22Rv1 (cell line): Measurements from ENCODE around the gene RLN2.

ENCODE experiments used
- ZFX ChIP-seq: fragments of 450-650 bp; IDR thresholded peaks from 2 replicates; pipeline ENCODE4 v1.6.1; 2017; ENCODE audit warnings: antibody characterized with exemption, borderline replicate concordance
- TF ChIP-seq, protein P1 (sequence below): fragments of 450-650 bp; IDR thresholded peaks from 2 replicates; pipeline ENCODE4 v1.5.1; 2017; ENCODE audit warnings: mild to moderate bottlenecking

DNA sequence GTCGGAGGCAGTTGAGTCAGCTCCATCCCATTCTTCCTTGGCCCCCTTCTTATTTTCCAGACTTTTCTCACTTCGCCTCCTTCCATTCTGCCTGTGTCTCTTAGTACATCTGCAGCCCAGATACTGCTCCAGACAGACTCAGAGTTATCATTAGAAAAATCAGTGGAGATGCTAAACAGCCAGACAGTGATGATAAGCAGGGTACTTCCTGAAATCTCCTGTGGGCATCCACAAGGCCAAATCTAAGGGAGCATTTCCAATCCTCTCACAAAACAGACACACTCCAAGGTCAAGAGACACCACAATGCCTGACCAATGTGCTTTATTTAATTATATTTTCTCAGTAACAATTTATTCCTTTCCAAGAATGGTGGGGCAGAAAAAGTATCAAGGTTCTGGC lies 49.7 kb upstream of the RLN2 start:
- TF ChIP-seq, protein P1, sequence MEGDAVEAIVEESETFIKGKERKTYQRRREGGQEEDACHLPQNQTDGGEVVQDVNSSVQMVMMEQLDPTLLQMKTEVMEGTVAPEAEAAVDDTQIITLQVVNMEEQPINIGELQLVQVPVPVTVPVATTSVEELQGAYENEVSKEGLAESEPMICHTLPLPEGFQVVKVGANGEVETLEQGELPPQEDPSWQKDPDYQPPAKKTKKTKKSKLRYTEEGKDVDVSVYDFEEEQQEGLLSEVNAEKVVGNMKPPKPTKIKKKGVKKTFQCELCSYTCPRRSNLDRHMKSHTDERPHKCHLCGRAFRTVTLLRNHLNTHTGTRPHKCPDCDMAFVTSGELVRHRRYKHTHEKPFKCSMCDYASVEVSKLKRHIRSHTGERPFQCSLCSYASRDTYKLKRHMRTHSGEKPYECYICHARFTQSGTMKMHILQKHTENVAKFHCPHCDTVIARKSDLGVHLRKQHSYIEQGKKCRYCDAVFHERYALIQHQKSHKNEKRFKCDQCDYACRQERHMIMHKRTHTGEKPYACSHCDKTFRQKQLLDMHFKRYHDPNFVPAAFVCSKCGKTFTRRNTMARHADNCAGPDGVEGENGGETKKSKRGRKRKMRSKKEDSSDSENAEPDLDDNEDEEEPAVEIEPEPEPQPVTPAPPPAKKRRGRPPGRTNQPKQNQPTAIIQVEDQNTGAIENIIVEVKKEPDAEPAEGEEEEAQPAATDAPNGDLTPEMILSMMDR, result no peak
- no peak for TF ChIP-seq ZFX
